PC-9 (cell line): ENCODE results near the gene TMBIM6.

Experiments used
- EZH2 ChIP-seq: fragments of 200-600 bp; sonication (generic); IDR thresholded peaks from 2 replicates; pipeline ENCODE4 v1.8.0; 2017; ENCODE audit warnings: antibody characterized with exemption, low read depth
- TF ChIP-seq, protein P1 (sequence below): fragments of 200-600 bp; sonication (generic); conservative IDR thresholded peaks from 2 replicates; pipeline ENCODE4 v1.6.1; 2017; ENCODE audit warnings: mixed run types, antibody characterized with exemption, mild to moderate bottlenecking, moderate library complexity

DNA sequence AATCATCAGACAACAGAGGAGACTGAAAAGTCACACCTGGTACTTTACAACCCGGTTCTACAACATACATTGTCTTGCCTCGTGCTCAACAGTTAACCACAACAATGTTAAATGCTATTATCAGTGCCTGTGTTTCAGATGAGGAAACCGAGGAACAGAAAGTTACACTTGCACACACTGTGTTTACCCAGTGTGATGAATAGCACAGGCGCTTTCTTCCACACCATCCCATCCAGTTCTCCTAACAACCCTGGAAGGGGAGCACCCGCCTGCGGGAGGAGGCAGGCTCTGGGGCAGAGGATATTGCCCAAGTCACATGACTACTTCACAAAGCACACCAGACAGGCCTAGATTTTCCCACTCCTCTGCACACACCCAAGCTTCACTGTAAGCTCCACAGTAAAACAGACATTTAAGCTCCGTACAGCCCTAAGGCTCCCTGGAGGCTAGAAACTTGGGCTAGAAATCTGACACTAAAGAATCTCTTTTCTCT lies 65.0 kb downstream of the TMBIM6 start:
- TF ChIP-seq, protein P1, sequence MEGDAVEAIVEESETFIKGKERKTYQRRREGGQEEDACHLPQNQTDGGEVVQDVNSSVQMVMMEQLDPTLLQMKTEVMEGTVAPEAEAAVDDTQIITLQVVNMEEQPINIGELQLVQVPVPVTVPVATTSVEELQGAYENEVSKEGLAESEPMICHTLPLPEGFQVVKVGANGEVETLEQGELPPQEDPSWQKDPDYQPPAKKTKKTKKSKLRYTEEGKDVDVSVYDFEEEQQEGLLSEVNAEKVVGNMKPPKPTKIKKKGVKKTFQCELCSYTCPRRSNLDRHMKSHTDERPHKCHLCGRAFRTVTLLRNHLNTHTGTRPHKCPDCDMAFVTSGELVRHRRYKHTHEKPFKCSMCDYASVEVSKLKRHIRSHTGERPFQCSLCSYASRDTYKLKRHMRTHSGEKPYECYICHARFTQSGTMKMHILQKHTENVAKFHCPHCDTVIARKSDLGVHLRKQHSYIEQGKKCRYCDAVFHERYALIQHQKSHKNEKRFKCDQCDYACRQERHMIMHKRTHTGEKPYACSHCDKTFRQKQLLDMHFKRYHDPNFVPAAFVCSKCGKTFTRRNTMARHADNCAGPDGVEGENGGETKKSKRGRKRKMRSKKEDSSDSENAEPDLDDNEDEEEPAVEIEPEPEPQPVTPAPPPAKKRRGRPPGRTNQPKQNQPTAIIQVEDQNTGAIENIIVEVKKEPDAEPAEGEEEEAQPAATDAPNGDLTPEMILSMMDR: no peak
- no peak for TF ChIP-seq EZH2
